ENCODE measurements around the gene PDE2A.

PDE2A gene

DNA sequence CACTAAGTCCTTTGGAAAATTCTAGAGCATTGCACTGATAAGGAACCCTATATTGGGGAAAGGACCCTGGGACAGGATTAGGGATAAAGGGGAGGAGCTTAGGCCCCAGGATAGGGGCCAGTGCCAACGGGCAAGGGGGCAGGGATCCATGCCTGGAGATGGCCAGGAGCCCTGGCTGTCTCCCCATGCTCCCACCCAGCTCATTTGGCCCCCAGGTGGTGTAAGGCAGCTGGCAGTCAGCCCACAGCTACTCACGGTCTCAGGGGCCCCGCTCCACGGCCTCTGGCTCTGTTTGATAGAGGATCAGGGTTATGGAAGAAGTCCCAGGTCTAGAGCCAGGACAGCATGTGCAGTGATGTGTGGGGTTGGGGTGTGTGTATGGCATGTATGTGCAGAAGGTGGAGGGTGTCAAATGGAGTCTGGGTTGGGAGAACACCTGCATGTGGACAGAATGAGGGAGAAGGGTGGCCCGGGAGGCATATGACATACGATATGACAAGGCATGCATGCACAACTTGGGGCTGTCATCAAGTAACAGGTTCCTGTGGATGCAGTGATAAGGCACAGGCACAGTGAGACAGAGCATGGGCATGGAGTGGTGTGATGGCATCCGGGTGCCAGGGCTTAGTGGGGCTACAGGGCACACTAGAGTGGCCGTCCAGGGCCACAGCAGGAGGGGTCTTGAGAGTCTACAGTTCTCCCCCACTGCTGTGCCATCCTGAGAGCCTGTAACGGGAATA, 18.4 kb upstream of the PDE2A start:
- no peak for DNase-seq (ENCODE audit: low read depth in 2 of 2)
- TF ChIP-seq, protein P1, sequence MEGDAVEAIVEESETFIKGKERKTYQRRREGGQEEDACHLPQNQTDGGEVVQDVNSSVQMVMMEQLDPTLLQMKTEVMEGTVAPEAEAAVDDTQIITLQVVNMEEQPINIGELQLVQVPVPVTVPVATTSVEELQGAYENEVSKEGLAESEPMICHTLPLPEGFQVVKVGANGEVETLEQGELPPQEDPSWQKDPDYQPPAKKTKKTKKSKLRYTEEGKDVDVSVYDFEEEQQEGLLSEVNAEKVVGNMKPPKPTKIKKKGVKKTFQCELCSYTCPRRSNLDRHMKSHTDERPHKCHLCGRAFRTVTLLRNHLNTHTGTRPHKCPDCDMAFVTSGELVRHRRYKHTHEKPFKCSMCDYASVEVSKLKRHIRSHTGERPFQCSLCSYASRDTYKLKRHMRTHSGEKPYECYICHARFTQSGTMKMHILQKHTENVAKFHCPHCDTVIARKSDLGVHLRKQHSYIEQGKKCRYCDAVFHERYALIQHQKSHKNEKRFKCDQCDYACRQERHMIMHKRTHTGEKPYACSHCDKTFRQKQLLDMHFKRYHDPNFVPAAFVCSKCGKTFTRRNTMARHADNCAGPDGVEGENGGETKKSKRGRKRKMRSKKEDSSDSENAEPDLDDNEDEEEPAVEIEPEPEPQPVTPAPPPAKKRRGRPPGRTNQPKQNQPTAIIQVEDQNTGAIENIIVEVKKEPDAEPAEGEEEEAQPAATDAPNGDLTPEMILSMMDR (IDR thresholded peaks at IDR 0.05; ENCODE audit: low read depth, low read length), result no peak
- H3K4me3 ChIP-seq (replicated peaks in 1 of 2; ENCODE audit: low read depth in 2 of 2, low read length in 2 of 2), result no peak overlapping the region

DNA sequence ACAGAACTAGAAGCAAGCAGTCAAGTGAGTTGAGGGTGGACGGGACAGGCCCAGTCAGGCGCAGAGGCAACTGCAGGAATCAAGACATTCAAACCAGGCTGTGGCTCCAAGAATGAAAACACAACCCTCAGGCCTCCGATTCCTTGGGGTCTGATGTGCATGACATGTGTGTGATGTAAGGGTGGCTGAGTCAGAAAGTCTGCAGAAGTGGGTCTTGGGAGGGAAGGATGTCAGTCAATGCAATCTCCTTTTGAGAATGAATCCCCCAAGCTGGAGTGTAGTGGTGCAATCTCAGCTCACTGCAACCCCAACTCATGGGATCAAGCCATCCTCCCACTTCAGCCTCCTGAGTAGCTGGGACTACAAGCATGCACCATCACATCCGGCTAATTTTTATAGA, 15.9 kb upstream of the PDE2A start:
- TF ChIP-seq, protein P1 (IDR thresholded peaks at IDR 0.05; ENCODE audit: low read depth, low read length), result no peak
- DNase-seq (ENCODE audit: low read depth in 2 of 2), result no peak
- no peak overlapping the region for H3K4me3 ChIP-seq (replicated peaks in 1 of 2; ENCODE audit: low read depth in 2 of 2, low read length in 2 of 2)

DNA sequence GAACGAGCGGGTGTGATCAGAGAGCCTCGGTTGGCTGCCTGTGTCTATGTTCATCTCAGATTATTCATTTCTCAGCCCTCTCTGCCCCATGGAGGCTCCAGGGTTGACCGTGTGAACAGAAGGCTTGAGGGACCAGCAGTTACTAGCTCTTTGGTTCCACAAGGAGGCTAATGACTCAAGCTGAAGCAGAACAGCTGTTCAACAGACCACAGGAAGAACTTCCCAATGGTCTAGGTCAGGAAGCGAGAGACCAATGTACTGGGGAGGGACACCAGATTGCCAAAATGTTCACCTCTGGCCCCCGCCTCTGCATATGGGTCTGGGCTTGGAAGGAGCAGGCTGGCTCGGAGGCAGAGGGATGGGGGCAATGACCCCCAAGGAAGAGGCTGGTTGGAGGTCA, 14.7 kb upstream of the PDE2A start:
- TF ChIP-seq, protein P1 (IDR thresholded peaks at IDR 0.05; ENCODE audit: low read depth, low read length), result no peak
- H3K4me3 ChIP-seq (replicated peaks in 1 of 2; ENCODE audit: low read depth in 2 of 2, low read length in 2 of 2), result no peak overlapping the region
- DNase-seq (ENCODE audit: low read depth in 2 of 2), result no peak

DNA sequence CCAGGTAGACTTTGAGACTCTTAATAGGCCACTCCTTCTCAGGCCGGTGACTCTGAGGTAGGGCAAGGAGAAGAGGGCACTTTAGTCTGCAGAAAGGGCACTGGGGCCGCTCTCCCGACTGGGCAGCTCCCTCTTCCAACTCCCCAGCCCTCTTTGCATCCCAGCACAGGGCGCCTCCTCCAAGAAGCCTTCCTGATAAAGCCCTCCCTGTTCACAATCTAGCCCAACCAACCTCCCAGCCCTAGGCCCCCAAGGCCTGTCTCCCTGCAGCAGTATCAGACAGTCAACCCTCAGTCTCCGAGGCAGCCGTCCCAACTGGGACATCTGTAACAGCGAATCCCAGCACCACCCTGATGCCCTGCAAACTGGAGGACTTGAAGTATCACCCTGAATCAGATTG, 14.3 kb upstream of the PDE2A start:
- TF ChIP-seq, protein P1 (IDR thresholded peaks at IDR 0.05; ENCODE audit: low read depth, low read length), result no peak
- H3K4me3 ChIP-seq (replicated peaks in 1 of 2; ENCODE audit: low read depth in 2 of 2, low read length in 2 of 2), result no peak overlapping the region
- DNase-seq (ENCODE audit: low read depth in 2 of 2), result no peak

DNA sequence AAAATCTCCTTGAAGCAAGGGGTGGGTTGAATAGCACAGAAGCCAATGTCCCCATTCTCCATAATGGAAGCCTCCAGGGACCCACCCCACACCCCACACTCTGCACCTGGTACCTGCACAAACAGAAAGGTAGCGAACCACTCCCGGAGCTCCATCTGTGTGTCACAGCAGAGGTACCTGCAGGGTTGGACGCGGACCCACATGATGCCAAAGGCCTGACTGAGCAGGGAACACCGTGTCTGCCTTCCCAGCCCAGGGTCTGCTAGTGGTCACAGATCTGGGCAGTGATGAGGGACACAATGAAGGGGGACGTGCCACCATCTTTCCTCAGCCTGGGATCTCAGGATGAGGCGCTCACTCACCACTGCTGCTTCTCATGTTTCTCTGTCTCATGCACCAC, 13.1 kb upstream of the PDE2A start:
- H3K4me3 ChIP-seq (replicated peaks in 1 of 2; ENCODE audit: low read depth in 2 of 2, low read length in 2 of 2), result no peak overlapping the region
- TF ChIP-seq, protein P1 (IDR thresholded peaks at IDR 0.05; ENCODE audit: low read depth, low read length), result no peak
- no peak for DNase-seq (ENCODE audit: low read depth in 2 of 2)

DNA sequence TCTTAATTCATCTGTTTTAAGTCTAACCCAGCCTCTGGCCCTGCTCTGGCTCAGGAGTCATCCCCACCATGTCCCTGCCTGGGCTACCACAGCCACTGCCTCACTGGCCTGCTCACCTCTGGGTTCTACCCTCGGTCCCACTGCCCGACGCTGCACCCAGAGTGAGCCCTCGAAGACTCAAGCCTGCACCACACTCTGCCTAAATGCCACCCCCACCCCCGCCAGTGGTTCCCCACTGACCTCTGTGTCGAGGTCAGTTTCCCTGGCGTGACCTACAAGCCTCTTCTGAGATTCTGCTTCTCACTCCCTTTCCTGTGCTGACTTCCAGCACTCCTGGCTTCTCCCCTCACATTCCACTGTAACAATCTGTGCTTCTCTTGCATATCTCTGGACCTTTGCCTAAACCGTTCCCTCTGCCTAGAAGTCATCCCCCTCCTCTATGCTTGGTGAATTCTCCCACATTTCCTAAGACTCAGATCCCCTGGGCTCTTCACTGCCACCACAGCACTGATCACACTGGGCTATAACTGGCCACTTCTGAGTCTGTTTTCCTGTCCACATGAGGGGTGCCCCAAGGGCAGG, 12.5 kb upstream of the PDE2A start:
- peak in 1 of 2 donors; percentile 62 for DNase-seq (ENCODE audit: low read depth in 2 of 2)
- H3K4me3 ChIP-seq (replicated peaks in 1 of 2; ENCODE audit: low read depth in 2 of 2, low read length in 2 of 2), result no peak overlapping the region
- TF ChIP-seq, protein P1 (IDR thresholded peaks at IDR 0.05; ENCODE audit: low read depth, low read length), result no peak

Data from cardiac fibroblast (primary cell).